Retinal pigment epithelial cell (primary cell): ENCODE measurements around the gene MAST4.

Experiments
- DNase-seq: peaks from one replicate; pipeline ENCODE4 v3.0.0-alpha.2; 2010; ENCODE audit warnings: low read depth
- H3K4me3 ChIP-seq: 2 replicates; pipeline ENCODE4 v1.5.1; 2011; ENCODE audit warnings: mild to moderate bottlenecking, low read length, control low read depth, moderate library complexity
- TF ChIP-seq, protein P1 (sequence below): conservative IDR thresholded peaks from 2 replicates; pipeline ENCODE4 v1.5.1; 2011; ENCODE audit warnings: low read depth, low read length, control low read depth, inconsistent platforms

Gene MAST4

GRCh38 chr5:66720780-66721179 lies 124.6 kb downstream of the MAST4 start:
- no peak overlapping the region for H3K4me3 ChIP-seq
- TF ChIP-seq, protein P1, sequence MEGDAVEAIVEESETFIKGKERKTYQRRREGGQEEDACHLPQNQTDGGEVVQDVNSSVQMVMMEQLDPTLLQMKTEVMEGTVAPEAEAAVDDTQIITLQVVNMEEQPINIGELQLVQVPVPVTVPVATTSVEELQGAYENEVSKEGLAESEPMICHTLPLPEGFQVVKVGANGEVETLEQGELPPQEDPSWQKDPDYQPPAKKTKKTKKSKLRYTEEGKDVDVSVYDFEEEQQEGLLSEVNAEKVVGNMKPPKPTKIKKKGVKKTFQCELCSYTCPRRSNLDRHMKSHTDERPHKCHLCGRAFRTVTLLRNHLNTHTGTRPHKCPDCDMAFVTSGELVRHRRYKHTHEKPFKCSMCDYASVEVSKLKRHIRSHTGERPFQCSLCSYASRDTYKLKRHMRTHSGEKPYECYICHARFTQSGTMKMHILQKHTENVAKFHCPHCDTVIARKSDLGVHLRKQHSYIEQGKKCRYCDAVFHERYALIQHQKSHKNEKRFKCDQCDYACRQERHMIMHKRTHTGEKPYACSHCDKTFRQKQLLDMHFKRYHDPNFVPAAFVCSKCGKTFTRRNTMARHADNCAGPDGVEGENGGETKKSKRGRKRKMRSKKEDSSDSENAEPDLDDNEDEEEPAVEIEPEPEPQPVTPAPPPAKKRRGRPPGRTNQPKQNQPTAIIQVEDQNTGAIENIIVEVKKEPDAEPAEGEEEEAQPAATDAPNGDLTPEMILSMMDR: no peak

DNA sequence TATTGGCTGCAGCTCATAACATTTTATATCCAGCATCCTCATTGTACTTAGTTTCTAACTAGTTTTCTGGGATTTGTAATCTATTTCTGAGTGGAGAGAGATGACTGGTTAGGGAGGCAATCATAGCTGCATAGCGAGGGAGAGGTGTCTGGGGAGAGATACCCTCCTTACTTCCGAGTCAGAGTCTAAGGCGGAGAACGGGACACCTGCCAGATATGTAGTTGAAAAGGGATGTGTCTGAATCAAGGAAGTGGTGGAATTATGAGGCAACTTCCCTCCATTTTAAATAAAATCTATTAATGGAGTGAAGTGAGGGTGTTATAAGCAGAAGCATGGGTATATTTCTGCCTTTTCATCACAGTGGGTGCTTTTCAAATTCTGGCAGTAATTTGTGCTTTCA lies 126.5 kb downstream of the MAST4 start:
- TF ChIP-seq, protein P1: no peak
- DNase-seq: no peak
- H3K4me3 ChIP-seq: no peak overlapping the region

More at GRCh38 chr5:66720780-66721179, 124.6 kb downstream of the MAST4 start:
- no peak for DNase-seq

DNA sequence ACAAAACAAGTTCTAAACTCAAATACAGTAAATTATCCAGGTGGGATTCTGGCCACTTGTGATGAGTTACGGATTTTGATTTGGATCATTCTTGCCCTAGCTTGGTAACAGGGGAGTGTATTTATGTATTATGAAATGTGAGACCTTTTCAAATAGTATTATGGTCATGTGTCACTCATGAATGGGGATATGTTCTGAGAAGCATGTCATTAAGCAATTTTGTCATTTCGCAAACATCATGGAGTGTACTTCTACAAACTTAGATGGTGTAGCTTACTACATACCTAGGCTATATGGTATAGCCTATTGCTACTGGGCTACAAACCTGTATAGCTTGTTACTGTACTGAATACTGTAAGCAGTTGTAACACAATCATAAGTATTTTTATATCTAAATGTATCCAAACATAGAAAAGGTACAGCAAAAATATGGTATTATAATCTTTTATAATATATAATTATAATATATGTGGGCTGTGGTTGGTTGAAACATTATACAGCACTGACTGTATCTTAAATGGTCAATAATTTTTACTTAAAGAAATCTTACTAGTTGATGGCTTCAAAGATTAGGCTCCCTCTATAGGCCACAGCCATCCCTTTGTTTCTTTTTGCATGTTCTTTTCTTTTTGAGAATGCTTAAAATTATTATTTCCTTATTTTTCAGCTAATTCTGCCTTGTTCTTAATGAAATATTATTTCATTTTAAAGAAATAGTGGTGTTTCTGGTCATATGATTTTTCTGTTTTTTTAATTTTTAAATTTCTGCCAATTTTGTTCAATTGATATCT lies 128.4 kb downstream of the MAST4 start:
- H3K4me3 ChIP-seq: no peak overlapping the region
- TF ChIP-seq, protein P1: peak; percentile 47
- no peak for DNase-seq

DNA sequence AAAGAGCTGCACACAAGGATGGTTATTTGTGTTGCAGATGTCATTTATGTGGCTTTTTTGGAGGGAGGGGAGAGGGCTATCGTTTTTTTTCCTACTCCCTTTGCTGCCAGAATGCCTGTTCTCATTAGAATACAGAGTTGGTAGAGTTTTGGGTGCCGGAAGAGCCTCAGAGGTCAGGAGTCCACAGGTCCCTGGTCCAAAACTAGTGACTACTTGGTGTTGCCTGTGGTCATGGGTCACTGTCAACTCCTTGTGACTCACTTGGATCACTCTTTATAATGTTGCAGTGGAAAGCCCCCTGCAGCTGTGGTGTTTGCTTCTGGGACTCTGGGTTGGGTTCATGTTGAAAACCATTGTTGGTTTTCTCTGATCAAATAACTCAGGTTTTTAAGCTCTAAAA lies 131.4 kb downstream of the MAST4 start:
- no peak for DNase-seq
- no peak overlapping the region for H3K4me3 ChIP-seq
- TF ChIP-seq, protein P1: no peak

DNA sequence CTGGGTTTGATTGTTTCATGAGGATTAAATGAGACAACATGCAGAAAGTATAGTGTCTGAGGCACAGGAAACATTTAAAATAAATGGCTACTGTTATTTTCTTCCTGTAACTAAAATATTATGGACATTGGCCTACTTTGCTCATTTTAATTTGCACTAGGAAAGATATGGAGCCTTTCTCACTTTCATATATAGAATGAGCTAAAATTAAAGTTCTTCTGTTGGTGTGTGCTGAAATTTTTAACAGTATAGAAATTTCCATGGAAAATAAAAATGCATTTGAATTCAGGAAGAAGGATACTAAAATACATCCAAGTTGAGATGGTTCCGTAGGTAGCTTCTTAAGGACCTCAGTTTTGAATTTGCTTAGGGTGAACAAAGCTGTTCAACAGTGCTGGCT lies 131.9 kb downstream of the MAST4 start:
- no peak for DNase-seq
- H3K4me3 ChIP-seq: no peak overlapping the region
- TF ChIP-seq, protein P1: no peak

GRCh38 chr5:66737096-66737495 lies 140.9 kb downstream of the MAST4 start:
- DNase-seq: no peak
- no peak overlapping the region for H3K4me3 ChIP-seq
- TF ChIP-seq, protein P1: no peak

- no peak overlapping the region for H3K4me3 ChIP-seq
- DNase-seq: no peak
- TF ChIP-seq, protein P1: no peak
Observed at GRCh38 chr5:66738136-66738535, 141.9 kb downstream of the MAST4 start.
